Esophagus muscularis mucosa (tissue), 4 donors: ENCODE data around the gene CACNA2D3. TPM values are rescaled to one million over a fixed set of nuclear protein-coding genes. Genes with fewer than 3 reads are reported as not detected.

Experiments used
- DNase-seq: peaks from one replicate; pipeline ENCODE4 v3.0.0-alpha.2; 2017; ENCODE audit errors: extremely low spot score
- H3K27ac ChIP-seq, 4 donors: fragments of 200-600 bp; sonication (generic); replicated peaks in 1 of 4; 1 replicate in 3 of 4; 2 replicates in 1 of 4; pipeline ENCODE4 v1.5.1; 2016 to 2019; ENCODE audit warnings: mild to moderate bottlenecking in 1 of 4
- H3K27me3 ChIP-seq, 4 donors: fragments of 200-600 bp; sonication (generic); one replicate each; pipeline versions ENCODE4 v1.5.1 to v1.6.0; 2016 to 2019
- H3K36me3 ChIP-seq, 4 donors: fragments of 200-600 bp; sonication (generic); one replicate each; pipeline ENCODE4 v1.5.1; 2016 to 2019
- H3K4me1 ChIP-seq, 4 donors: fragments of 200-600 bp; sonication (generic); one replicate each; pipeline ENCODE4 v1.5.1; 2016 to 2019
- H3K4me3 ChIP-seq, 4 donors: fragments of 200-600 bp; sonication (generic); 1 replicate in 2 of 4; 2 replicates in 2 of 4; pipeline ENCODE4 v1.5.1; 2016 to 2019; ENCODE audit warnings: mild to moderate bottlenecking in 4 of 4, moderate library complexity in 1 of 4
- H3K9me3 ChIP-seq, 4 donors: fragments of 200-600 bp; sonication (generic); 1 replicate in 3 of 4; 2 replicates in 1 of 4; pipeline ENCODE4 v1.5.1; 2016 to 2019
- EP300 ChIP-seq: sonication (generic); formaldehyde crosslinking; IDR thresholded peaks from one replicate; pipeline ENCODE4 v1.6.1; 2017; ENCODE audit warnings: antibody characterized with exemption
- POLR2A ChIP-seq: fragments of 450-650 bp; IDR thresholded peaks from one replicate; pipeline ENCODE4 v1.6.1; 2017; ENCODE audit warnings: antibody characterized with exemption, moderate library complexity, mild to moderate bottlenecking, low read depth
- POLR2AphosphoS5 ChIP-seq, 2 donors: sonication (generic); formaldehyde crosslinking; IDR thresholded peaks; one replicate each; pipeline ENCODE4 v1.6.1; 2017; ENCODE audit warnings: antibody characterized with exemption in 2 of 2
- whole genome bisulfite sequencing: methylation state at CpG from one replicate; pipeline ENCODE4 v1.1.5; 2018; 5-methylcytosine and 5-hydroxymethylcytosine counted together
- intact Hi-C: fragments of 100-400 bp; cut with DNase I; formaldehyde crosslinking; loops from one replicate; pipeline ENCODE4 v1.15.1; 2023
- total RNA-seq, 4 donors: library from RNA; depleted of rRNA; stranded (reverse); fragments of >200 nt; gene quantifications; one replicate each; pipeline versions ENCODE4 v1.1.0 to v1.2.1, GENCODE V29; 2016
- TF ChIP-seq, protein P1 (sequence below), 3 experiments: fragments of 200-600 bp in 2 of 3; fragments of 450-650 bp in 1 of 3; sonication (generic) in 2 of 3; IDR thresholded peaks; one replicate each; pipeline ENCODE4 v1.5.1; 2017 to 2019; ENCODE audit warnings: antibody characterized with exemption in 3 of 3, mild to moderate bottlenecking in 2 of 3, moderate library complexity in 1 of 3

Gene CACNA2D3
- total RNA-seq, 4 donors from 2014 or later, result 2.5 to 6.3 (median 3.9) TPM

GRCh38 chr3:54832876-54833275, 710.5 kb downstream of the CACNA2D3 start:
- TF ChIP-seq POLR2AphosphoS5 (IDR thresholded peaks at IDR 0.05) (no peak), EP300 (no peak), POLR2A (no peak)
- TF ChIP-seq, protein P1, sequence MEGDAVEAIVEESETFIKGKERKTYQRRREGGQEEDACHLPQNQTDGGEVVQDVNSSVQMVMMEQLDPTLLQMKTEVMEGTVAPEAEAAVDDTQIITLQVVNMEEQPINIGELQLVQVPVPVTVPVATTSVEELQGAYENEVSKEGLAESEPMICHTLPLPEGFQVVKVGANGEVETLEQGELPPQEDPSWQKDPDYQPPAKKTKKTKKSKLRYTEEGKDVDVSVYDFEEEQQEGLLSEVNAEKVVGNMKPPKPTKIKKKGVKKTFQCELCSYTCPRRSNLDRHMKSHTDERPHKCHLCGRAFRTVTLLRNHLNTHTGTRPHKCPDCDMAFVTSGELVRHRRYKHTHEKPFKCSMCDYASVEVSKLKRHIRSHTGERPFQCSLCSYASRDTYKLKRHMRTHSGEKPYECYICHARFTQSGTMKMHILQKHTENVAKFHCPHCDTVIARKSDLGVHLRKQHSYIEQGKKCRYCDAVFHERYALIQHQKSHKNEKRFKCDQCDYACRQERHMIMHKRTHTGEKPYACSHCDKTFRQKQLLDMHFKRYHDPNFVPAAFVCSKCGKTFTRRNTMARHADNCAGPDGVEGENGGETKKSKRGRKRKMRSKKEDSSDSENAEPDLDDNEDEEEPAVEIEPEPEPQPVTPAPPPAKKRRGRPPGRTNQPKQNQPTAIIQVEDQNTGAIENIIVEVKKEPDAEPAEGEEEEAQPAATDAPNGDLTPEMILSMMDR (IDR thresholded peaks at IDR 0.05), result no peak
- 60% methylated on average over 1 of the region's 1 CpG for WGBS
- Histone ChIP-seq H3K27ac (no peak overlapping the region), H3K4me1 (no peaks in the 10 kb centered on the region), H3K36me3 (no peaks in the 10 kb centered on the region), H3K4me3 (no peak overlapping the region), H3K27me3 (no peaks in the 10 kb centered on the region), H3K9me3 (peaks cover 0 to 7% (median 3%) of the 10 kb centered on the region in 4 donors)
- intact Hi-C loops, result no loop called here
- no peak for DNase-seq

DNA sequence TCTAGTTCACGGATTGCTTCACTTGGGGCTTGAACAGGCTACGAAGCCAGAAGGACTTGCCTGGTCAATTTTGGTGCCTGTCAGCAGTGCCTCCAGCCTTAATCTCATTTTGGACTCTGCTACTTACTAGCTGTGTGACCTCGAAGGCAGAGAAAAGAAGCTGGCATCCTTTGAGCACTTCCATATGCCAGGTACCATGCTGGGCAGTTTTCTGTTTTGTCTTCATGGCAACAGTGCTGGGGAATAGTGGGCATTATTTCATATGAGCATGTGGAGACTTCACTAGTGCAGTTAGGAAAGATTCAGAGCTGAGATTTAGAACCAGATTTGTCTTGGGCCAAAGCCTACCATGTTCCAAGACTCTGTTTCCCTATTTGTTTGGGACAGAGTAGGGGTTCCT, 713.3 kb downstream of the CACNA2D3 start:
- no peak for TF ChIP-seq POLR2AphosphoS5 (IDR thresholded peaks at IDR 0.05)
- TF ChIP-seq, protein P1 (IDR thresholded peaks at IDR 0.05), result no peak
- no peak for TF ChIP-seq POLR2A
- no peak for TF ChIP-seq EP300
- Histone ChIP-seq H3K36me3 (no peaks in the 10 kb centered on the region), H3K27ac (no peak overlapping the region), H3K4me3 (no peak overlapping the region), H3K27me3 (no peaks in the 10 kb centered on the region), H3K4me1 (no peaks in the 10 kb centered on the region), H3K9me3 (peaks cover 0 to under 1% (median under 1%) of the 10 kb centered on the region in 4 donors)
- 76% methylated on average over 3 of the region's 3 CpGs for WGBS
- intact Hi-C loops, result no loop called here
- DNase-seq, result no peak

GRCh38 chr3:54836871-54837270, 714.5 kb downstream of the CACNA2D3 start:
- no peak for DNase-seq
- TF ChIP-seq POLR2AphosphoS5 (IDR thresholded peaks at IDR 0.05), result no peak
- TF ChIP-seq, protein P1 (IDR thresholded peaks at IDR 0.05), result no peak
- TF ChIP-seq EP300, result no peak
- no peak for TF ChIP-seq POLR2A

GRCh38 chr3:54837964-54838363, 715.6 kb downstream of the CACNA2D3 start:
- no peak for TF ChIP-seq POLR2A
- TF ChIP-seq, protein P1 (IDR thresholded peaks at IDR 0.05), result no peak
- TF ChIP-seq POLR2AphosphoS5 (IDR thresholded peaks at IDR 0.05), result no peak
- no peak for TF ChIP-seq EP300
- no peaks in the 10 kb centered on the region for H3K9me3 ChIP-seq
- no peak overlapping the region for H3K27ac ChIP-seq
- WGBS, result 68% methylated on average over 2 of the region's 2 CpGs
- H3K27me3 ChIP-seq, result no peaks in the 10 kb centered on the region
- intact Hi-C loops, result no loop called here
- H3K4me1 ChIP-seq, result no peaks in the 10 kb centered on the region
- H3K36me3 ChIP-seq, result no peaks in the 10 kb centered on the region
- H3K4me3 ChIP-seq, result no peak overlapping the region
- DNase-seq, result no peak

More at GRCh38 chr3:54836871-54837270, 714.5 kb downstream of the CACNA2D3 start:
- Histone ChIP-seq H3K27ac (no peak overlapping the region), H3K27me3 (no peaks in the 10 kb centered on the region), H3K9me3 (no peaks in the 10 kb centered on the region), H3K36me3 (no peaks in the 10 kb centered on the region), H3K4me1 (no peaks in the 10 kb centered on the region), H3K4me3 (no peak overlapping the region)
- WGBS, result 77% methylated on average over 8 of the region's 8 CpGs
- intact Hi-C loops, result no loop called here

DNA sequence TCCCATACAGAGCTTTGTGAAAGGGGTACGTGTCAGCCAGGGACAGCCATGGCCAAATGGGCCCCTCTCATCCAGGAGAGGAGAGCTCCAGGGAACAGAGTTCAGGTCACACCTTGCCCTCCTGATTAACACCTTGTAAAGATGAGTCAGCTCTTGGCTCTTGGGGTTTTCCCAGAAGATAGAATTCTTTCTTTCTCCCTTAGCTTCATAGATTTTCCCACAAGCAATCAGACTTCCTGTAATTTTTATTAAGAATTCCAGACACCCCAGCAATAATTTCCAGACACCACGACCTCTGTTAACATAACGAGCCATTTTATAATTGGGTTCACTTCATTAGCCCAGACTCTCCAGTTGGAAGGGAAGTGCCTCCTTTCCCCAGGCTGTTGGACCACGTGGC, 719.1 kb downstream of the CACNA2D3 start:
- Histone ChIP-seq H3K9me3 (no peaks in the 10 kb centered on the region), H3K36me3 (no peaks in the 10 kb centered on the region), H3K27me3 (no peaks in the 10 kb centered on the region), H3K4me1 (no peaks in the 10 kb centered on the region), H3K27ac (no peak overlapping the region), H3K4me3 (no peak overlapping the region)
- TF ChIP-seq, protein P1 (IDR thresholded peaks at IDR 0.05), result no peak
- TF ChIP-seq EP300, result no peak
- TF ChIP-seq POLR2A, result no peak
- TF ChIP-seq POLR2AphosphoS5 (IDR thresholded peaks at IDR 0.05), result no peak
- 71% methylated on average over 4 of the region's 4 CpGs for WGBS
- DNase-seq, result no peak
- intact Hi-C loops, result no loop called here
